PC-3 (cell line): ENCODE data around the gene INPP5K. TPM values are rescaled to one million over a fixed set of nuclear protein-coding genes. Genes with fewer than 3 reads are reported as not detected.

ENCODE experiments used
- ATAC-seq: fragments of 200-7000 bp; cut with Tn5 transposase; 2 replicates; pipeline ENCODE4 v1.9.1; 2020; ENCODE audit warnings: mild to moderate bottlenecking, moderate library complexity
- BruUV-seq: library from RNA; stranded (reverse); fragments of 400-500 nt; replicated peaks from 2 replicates; lab custom pipeline; 2021; lab: Mats Ljungman, UMichigan
- CTCF ChIA-PET: fragments of 300-600 bp; sonication (Branson Sonifier 250); formaldehyde crosslinking; loops from one replicate; lab custom pipeline; 2022; ENCODE audit warnings: antibody characterized with exemption; lab: Charles Lee
- POLR2A ChIA-PET: fragments of 300-600 bp; sonication (Branson Sonifier 250); formaldehyde crosslinking; loops from one replicate; lab custom pipeline; 2022; ENCODE audit warnings: antibody characterized with exemption; ENCODE audit not compliant: unreplicated experiment; lab: Charles Lee
- DNase-seq: peaks from one replicate; pipeline ENCODE4 v3.0.0-alpha.2; 2015
- H2AFZ ChIP-seq: fragments of 300-600 bp; sonication (generic); 2 replicates; pipeline ENCODE4 v1.6.0; 2016; ENCODE audit warnings: antibody characterized with exemption, low read length
- H3F3A ChIP-seq: fragments of 300-600 bp; sonication (generic); one replicate; pipeline ENCODE4 v1.6.0; 2017; ENCODE audit warnings: antibody characterized with exemption, low read length, control low read depth, mild to moderate bottlenecking; ENCODE audit not compliant: unreplicated experiment
- H3K27ac ChIP-seq: fragments of 300-600 bp; sonication (generic); 2 replicates; pipeline ENCODE4 v1.5.1; 2016; ENCODE audit warnings: mild to moderate bottlenecking, low read length
- H3K27me3 ChIP-seq: fragments of 300-600 bp; sonication (generic); 2 replicates; pipeline ENCODE4 v1.6.1; 2016; ENCODE audit warnings: low read length, mixed read lengths
- H3K36me3 ChIP-seq: fragments of 300-600 bp; sonication (generic); 2 replicates; pipeline ENCODE4 v1.6.1; 2016; ENCODE audit warnings: low read depth, mixed run types, low read length, mixed read lengths
- H3K4me1 ChIP-seq: fragments of 300-600 bp; sonication (generic); 2 replicates; pipeline ENCODE4 v1.5.1; 2016; ENCODE audit warnings: low read length; ENCODE audit not compliant: insufficient read depth
- H3K4me2 ChIP-seq: fragments of 300-600 bp; sonication (generic); 2 replicates; pipeline ENCODE4 v1.6.0; 2016; ENCODE audit warnings: low read length
- H3K4me3 ChIP-seq: fragments of 300-600 bp; sonication (generic); 2 replicates; pipeline ENCODE4 v1.5.1; 2016; ENCODE audit warnings: mild to moderate bottlenecking, low read length, mixed read lengths
- H3K79me2 ChIP-seq: fragments of 300-600 bp; sonication (generic); 2 replicates; pipeline ENCODE4 v1.6.1; 2017; ENCODE audit warnings: low read length, mixed read lengths
- H3K9ac ChIP-seq: fragments of 300-600 bp; sonication (generic); 2 replicates; pipeline ENCODE4 v1.6.0; 2016; ENCODE audit warnings: mild to moderate bottlenecking, low read length
- H3K9me2 ChIP-seq: fragments of 300-600 bp; sonication (generic); replicated peaks from 2 replicates; pipeline ENCODE4 v1.6.1; 2016; ENCODE audit warnings: mixed run types, low read length, mixed read lengths
- H3K9me3 ChIP-seq: fragments of 300-600 bp; sonication (generic); 2 replicates; pipeline ENCODE4 v1.6.1; 2016; ENCODE audit warnings: low read length, mixed read lengths
- H4K20me1 ChIP-seq: fragments of 300-600 bp; sonication (generic); 2 replicates; pipeline ENCODE4 v1.6.1; 2016; ENCODE audit warnings: low read length, mixed read lengths
- EZH2 ChIP-seq: fragments of 300-600 bp; sonication (generic); IDR thresholded peaks from one replicate; pipeline ENCODE4 v1.6.1; 2017; ENCODE audit warnings: antibody characterized with exemption, mild to moderate bottlenecking, low read length; ENCODE audit not compliant: unreplicated experiment
- EZH2phosphoT487 ChIP-seq: fragments of 300-600 bp; sonication (generic); IDR thresholded peaks from 2 replicates; pipeline ENCODE4 v1.6.1; 2018; ENCODE audit warnings: mild to moderate bottlenecking, antibody characterized with exemption, low read length, borderline replicate concordance
- intact Hi-C: fragments of 100-400 bp; cut with micrococcal nuclease; formaldehyde crosslinking; loops from 2 replicates; pipeline ENCODE4 v1.9.0; 2023
- total RNA-seq: library from RNA; depleted of rRNA; stranded (reverse); fragments of >200 nt; gene quantifications from 2 replicates; pipeline ENCODE4 v1.2.3, GENCODE V29; 2014
- TF ChIP-seq, protein P1 (sequence below): fragments of 300-600 bp; sonication (generic); conservative IDR thresholded peaks from 2 replicates; pipeline ENCODE4 v1.5.1; 2017; ENCODE audit warnings: antibody characterized with exemption, low read depth, mild to moderate bottlenecking, low read length

Gene INPP5K
- total RNA-seq, 1 experiment from 2014 or later, result 52.6 TPM

DNA sequence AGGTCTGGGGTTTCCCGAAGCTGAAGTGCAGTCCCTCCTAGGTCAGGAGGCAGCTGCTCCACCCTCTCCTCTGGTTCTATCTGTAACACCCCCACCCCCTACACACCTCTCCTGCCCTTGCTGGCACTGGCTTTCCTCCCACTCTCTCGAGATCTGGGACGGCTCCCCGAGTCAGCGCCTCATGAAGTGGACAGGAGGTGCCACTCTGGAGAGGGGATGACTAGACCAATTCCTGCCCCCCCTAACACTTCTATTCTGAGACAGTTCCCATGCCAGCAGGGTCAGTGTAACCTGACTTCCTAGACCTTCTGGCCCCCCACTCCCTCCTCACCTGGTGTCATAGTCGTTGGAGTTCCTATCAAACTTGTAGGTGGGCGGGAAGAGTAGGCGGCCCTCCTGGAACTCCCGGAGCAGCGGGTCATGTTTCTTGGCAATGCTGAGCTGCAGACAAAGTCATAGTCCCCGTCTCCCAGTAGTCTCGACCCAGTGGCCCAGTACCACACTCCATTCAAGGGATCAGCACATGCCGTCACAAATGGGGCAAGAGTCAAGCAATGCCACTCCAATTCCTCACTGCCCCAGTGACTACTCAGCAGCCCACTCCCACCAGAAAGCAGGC, 9.7 kb downstream of the INPP5K start:
- H4K20me1 ChIP-seq, result no peaks in the 10 kb centered on the region
- H3K36me3 ChIP-seq, result no peaks in the 10 kb centered on the region
- ChIA-PET CTCF (no interaction called here), POLR2A (no interaction called here)
- H3K27ac ChIP-seq, result no peak overlapping the region
- no peaks in the 10 kb centered on the region for H3K79me2 ChIP-seq
- DNase-seq (no peak), ATAC-seq (no peak)
- no TSS peak for BruUV-seq
- H3K9me2 ChIP-seq, result no peaks in the 10 kb centered on the region
- TF ChIP-seq EZH2phosphoT487 (no peak), EZH2 (no peak)
- TF ChIP-seq, protein P1, sequence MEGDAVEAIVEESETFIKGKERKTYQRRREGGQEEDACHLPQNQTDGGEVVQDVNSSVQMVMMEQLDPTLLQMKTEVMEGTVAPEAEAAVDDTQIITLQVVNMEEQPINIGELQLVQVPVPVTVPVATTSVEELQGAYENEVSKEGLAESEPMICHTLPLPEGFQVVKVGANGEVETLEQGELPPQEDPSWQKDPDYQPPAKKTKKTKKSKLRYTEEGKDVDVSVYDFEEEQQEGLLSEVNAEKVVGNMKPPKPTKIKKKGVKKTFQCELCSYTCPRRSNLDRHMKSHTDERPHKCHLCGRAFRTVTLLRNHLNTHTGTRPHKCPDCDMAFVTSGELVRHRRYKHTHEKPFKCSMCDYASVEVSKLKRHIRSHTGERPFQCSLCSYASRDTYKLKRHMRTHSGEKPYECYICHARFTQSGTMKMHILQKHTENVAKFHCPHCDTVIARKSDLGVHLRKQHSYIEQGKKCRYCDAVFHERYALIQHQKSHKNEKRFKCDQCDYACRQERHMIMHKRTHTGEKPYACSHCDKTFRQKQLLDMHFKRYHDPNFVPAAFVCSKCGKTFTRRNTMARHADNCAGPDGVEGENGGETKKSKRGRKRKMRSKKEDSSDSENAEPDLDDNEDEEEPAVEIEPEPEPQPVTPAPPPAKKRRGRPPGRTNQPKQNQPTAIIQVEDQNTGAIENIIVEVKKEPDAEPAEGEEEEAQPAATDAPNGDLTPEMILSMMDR, result no peak
- intact Hi-C loops, result no loop called here
- H3K4me2 ChIP-seq, result no peak overlapping the region
- no peaks in the 10 kb centered on the region for H3K27me3 ChIP-seq
- H3K4me3 ChIP-seq, result no peak overlapping the region
- H3K9me3 ChIP-seq, result no peaks in the 10 kb centered on the region
- no peaks in the 10 kb centered on the region for H3F3A ChIP-seq
- no peak overlapping the region for H3K9ac ChIP-seq
- no peak overlapping the region for H2AFZ ChIP-seq
- H3K4me1 ChIP-seq, result peaks cover 6% of the 10 kb centered on the region

DNA sequence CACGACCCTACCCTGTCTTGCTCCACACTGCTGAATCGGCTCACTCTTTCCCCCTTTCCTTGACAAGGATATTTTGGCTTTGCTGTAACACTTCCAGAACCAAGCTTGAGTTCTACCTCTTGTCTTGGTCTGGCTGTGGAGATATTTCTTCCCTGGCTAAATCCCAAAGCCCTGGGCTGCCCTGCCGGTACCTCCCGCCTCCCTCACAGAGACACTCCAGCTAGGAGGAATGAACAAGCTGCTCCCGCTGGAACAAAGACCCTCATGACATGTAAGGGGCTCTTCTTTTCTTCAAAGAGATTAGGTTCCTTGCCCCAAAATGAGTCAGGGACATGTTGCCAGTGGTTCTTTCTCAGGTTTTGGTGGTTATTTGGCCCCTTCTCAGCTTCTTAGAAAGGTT, 10.8 kb downstream of the INPP5K start:
- TF ChIP-seq EZH2phosphoT487, result no peak
- TF ChIP-seq, protein P1, result no peak
- TF ChIP-seq EZH2, result no peak
- no peaks in the 10 kb centered on the region for H3K9me2 ChIP-seq
- no peak overlapping the region for H3K4me3 ChIP-seq
- no peaks in the 10 kb centered on the region for H3F3A ChIP-seq
- CTCF ChIA-PET, result no interaction called here
- H3K4me1 ChIP-seq, result peaks cover 6% of the 10 kb centered on the region
- no peak overlapping the region for H3K27ac ChIP-seq
- ATAC-seq (no peak), DNase-seq (no peak)
- H3K4me2 ChIP-seq, result no peak overlapping the region
- no TSS peak for BruUV-seq
- H3K79me2 ChIP-seq, result no peaks in the 10 kb centered on the region
- no peaks in the 10 kb centered on the region for H3K27me3 ChIP-seq
- H4K20me1 ChIP-seq, result no peaks in the 10 kb centered on the region
- H3K9ac ChIP-seq, result no peak overlapping the region
- intact Hi-C loops, result no loop called here
- POLR2A ChIA-PET, result no interaction called here
- no peaks in the 10 kb centered on the region for H3K9me3 ChIP-seq
- no peak overlapping the region for H2AFZ ChIP-seq
- no peaks in the 10 kb centered on the region for H3K36me3 ChIP-seq

DNA sequence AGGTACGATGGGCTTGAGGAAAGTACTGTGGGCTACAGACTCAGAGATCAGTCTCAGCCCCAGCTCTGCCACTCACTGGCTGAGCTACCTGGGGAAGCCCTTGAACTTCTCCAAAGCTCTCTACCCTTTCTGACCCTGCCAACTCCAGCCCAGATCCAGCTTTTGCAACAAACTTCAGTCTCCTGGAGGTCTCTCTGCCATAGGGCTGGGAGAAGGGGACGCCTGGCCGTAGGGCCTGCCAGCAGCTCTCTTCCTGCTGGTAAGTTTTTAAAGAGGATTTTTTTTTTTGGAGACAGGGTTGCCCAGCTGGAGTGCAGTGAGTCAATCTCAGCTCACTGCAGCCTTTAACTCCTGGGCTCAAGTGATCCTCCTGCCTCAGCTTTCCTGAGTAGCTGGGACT, 11.5 kb downstream of the INPP5K start:
- Histone ChIP-seq H4K20me1 (no peaks in the 10 kb centered on the region), H3K27me3 (no peaks in the 10 kb centered on the region), H3K36me3 (no peaks in the 10 kb centered on the region), H3K9me2 (no peaks in the 10 kb centered on the region), H3K9me3 (no peaks in the 10 kb centered on the region), H3K27ac (no peak overlapping the region), H3K4me2 (no peak overlapping the region), H3K4me3 (no peak overlapping the region), H3K9ac (no peak overlapping the region), H2AFZ (no peak overlapping the region), H3K4me1 (peaks cover 6% of the 10 kb centered on the region), H3F3A (no peaks in the 10 kb centered on the region), H3K79me2 (no peaks in the 10 kb centered on the region)
- POLR2A ChIA-PET, result no interaction called here
- BruUV-seq, result no TSS peak
- no peak for TF ChIP-seq EZH2
- TF ChIP-seq, protein P1, result no peak
- TF ChIP-seq EZH2phosphoT487, result no peak
- ATAC-seq (no peak), DNase-seq (no peak)
- CTCF ChIA-PET, result no interaction called here
- intact Hi-C loops, result no loop called here
